HG02970 (cell line): Measurements from ENCODE around the gene CDC42EP2.

Source experiments
- ATAC-seq: cut with Tn5 transposase; IDR thresholded peaks from one replicate; pipeline ENCODE4 v1.9.1; 2021; ENCODE audit warnings: mild to moderate bottlenecking, moderate library complexity, moderate number of reproducible peaks; ENCODE audit not compliant: unreplicated experiment, low FRiP score

The CDC42EP2 gene

DNA sequence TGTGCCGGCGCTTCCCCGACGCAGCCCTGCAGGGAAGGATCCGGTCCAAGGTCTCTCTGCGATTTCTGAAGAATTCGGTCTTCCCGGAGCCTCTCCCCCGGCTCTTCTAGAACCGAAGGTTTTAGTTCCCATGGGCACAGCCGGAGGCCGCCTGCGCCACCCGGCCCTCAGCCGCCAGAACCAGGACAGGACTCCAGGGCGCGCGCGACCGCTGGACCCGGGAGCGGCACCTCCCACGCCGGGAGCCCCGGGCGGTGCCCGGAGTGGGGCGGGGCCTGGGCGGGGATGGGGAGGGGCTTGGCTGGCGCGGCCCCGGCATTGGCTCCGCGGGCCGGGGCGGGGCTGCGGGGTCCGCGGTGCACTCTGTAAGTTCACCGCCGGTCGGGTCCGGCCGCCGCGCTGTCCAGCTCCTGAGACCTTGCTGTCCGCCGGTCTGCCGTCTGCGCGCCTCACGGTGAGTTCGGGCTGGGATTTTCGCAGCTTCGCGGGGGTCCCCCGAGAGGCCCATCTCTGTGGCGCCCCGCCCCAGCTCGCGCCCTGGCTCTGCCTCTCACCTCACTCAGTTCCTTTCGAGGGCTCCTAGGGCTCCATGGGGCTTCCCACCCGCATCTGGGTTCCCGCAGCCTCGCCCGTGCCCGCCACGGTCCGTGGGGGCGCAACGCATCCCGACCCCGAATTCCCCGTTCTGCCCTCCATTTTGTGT is at the start of gene CDC42EP2:
TSS of gene CDC42EP2 (plus strand) at position 366 of the 703 bp plus-strand sequence. CDS start 6,033 bp downstream, outside the sequence.
- ATAC-seq: no peak

DNA sequence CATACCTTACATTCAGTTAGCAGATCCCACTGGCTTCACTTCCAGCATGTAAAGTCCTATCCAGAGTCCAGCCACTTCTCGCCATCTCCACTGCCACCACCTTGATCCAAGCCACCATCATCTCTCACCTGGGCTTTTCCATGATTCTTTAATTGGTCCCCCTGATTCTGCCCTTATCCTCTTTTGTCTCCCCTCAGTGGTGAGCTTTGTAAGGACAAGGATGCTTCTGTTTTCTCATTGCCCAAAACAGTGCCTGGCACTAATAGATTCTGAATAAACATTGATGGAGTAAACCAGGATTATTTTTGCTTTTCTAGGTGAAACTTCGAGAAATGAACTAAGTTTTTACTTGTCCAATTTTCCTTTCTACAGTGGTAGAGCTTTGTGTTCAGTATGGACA is 48.5 kb upstream of the CDC42EP2 start:
- ATAC-seq: no peak

GRCh38 chr11:65274735-65275682 is 39.7 kb upstream of the CDC42EP2 start:
- no peak for ATAC-seq

DNA sequence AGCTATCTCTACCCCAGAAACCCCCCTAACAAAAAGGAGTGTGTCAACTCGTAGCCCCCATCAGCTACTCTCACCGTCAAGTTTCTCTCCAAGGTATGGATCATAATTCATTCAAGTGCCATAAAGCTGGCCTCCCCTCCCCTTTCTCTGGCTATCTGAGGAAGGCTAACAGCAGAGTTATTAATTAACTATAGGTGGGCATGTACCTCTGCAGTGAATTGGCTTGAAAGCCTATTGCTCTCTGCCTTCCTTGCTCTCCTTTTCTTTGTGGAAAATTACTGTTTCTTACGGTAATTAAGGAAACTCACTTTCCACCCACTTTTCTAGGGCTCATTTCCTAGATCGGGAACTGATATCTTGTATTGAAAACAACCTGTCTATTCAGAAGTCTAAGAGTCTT is 38.8 kb upstream of the CDC42EP2 start:
- no peak for ATAC-seq

DNA sequence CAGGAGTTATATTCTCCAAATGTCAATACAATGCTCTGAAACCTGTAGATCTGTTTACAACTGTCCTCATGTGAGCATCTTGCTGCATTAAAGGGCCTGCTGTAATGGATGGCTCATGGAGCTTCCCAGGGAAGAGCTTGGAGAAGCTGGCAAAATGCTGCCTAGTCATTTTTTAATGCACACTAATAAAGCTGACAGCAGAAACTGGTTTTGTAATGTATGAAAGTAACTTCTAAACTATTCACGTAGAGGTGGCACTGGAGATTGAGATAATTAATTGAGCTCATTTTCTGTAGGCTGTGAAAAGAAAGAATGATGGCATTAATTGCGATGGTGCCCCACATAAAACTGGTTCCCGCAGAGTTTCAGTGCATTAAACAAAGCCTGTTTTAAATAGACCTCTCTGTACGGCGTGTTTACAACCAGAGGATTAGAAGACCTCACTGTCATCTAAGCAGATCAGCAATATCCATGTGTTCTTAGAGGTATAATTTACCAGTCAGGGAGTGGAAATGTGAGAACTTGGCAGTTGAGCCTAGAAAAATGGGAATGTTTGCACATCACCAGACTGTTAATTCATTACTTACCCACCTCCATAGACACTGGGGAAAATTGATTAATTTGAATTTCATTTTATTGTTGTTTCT is 36.9 kb upstream of the CDC42EP2 start:
- ATAC-seq: no peak

DNA sequence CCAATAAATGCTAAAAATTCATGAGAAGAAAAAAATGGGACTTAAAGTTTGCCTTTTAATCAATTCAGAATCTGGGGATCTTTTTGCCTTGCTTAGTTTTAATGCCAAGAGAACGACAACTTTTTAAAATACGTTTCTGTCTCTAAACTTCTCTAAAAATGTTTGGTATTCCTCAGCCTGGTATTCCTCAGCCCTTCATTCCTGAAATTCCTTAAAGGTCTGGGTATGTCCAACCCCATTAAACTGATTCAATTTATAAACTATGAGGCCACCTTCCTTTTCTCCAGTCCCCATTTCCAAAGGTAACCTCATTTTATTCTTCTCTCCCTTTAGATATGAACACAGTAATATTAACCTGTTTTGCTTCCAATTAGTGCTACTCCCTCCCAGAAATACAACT is 36.3 kb upstream of the CDC42EP2 start:
- no peak for ATAC-seq

- ATAC-seq: no peak
Measured at GRCh38 chr11:65279279-65279678, 35.4 kb upstream of the CDC42EP2 start.

DNA sequence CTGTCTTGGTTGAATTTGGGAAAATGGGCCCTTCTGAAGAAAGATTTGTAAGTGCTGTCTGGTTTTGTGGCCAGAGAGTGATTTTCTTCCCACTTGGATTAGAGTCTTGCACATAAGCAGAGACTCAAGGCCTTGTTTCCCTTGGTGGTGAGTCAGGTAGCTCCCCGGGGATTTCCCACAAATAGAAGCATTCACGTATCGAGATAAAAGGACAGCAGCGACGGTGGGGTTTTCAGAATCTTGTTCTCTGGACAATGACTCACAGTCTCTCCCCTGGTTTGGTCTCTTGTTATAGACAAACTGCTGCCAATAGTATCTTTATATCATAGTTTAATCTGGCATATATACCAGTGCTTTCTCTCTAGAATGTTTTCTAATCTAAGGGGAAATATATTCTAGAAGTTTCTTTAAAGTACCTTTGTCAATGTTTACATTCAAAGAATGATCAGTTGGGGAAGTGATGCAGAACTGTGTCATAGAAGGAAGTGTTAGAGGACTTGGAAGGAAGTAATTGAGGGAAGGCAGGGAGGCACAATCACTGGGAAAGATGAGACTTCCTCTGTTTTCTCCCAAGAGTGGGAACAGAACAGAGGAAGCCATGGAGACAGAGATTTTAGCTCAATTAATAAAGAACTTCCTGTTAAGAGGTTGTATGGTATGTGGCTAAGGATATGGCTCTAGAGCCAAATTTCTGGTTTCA is 34.8 kb upstream of the CDC42EP2 start:
- ATAC-seq: no peak

- ATAC-seq: no peak
Measured at GRCh38 chr11:65280646-65281045, 34.0 kb upstream of the CDC42EP2 start.

DNA sequence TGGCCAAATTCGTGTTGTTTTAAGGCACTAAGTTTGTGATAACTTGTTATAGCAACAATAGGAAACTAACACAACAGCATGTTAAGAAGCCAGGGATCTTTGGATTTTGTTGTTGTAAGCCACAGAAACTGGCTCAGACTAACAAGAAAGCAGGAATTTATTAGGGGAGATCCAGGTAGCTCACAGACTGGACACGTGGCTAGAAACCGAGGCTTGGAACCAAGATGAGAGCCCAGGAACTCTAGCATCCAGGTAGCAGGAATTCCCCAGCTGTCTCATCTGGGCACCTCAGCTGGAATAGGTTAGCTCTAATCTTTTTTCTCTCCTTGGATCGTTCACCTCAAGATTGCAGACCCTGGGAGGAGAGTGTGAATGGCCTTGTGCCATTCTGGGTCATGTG is 28.0 kb upstream of the CDC42EP2 start:
- ATAC-seq: no peak

GRCh38 chr11:65287601-65288000 is 27.1 kb upstream of the CDC42EP2 start:
- no peak for ATAC-seq

GRCh38 chr11:65288706-65289536 is 25.7 kb upstream of the CDC42EP2 start:
- ATAC-seq: no peak

GRCh38 chr11:65290448-65291165 is 24.1 kb upstream of the CDC42EP2 start:
- no peak for ATAC-seq

DNA sequence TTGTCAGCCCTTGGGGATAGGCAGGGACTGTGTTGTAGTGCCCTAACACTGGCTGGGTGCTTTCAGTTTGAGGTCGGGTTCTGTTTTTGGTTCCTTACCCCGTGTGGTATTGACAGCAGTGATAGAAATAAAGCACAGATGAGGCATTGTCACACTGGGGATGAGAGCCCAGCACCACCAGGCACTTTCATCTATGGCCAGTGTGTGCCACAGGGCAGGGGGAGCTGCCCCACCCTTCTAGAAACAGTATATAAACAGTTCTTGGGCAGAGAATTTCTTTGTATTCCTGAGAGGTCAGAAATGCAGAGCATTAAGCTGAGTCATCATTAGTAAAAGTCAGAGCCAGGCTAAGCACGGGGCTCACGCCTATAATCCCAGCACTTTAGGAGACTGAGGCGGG is 23.1 kb upstream of the CDC42EP2 start:
- ATAC-seq: no peak

DNA sequence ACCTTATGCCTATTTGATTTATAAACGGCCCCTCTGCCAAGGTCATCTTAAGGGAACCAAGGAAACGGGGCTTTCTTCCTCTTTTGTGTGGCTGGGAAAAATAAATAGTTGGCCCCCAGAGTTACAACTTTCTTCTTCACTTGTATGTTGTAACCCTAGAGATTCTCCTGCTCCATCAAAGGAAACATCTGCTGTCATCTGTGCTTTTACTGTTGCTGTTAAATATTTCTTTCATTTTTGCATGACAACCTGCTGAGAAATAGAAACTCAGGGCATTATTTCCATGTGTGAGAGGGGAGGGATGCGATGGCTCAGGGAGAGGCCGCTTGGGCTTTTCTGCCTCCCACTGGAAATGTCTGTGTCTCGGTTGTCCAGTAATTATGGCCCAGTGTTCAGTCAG is 21.8 kb upstream of the CDC42EP2 start:
- no peak for ATAC-seq

DNA sequence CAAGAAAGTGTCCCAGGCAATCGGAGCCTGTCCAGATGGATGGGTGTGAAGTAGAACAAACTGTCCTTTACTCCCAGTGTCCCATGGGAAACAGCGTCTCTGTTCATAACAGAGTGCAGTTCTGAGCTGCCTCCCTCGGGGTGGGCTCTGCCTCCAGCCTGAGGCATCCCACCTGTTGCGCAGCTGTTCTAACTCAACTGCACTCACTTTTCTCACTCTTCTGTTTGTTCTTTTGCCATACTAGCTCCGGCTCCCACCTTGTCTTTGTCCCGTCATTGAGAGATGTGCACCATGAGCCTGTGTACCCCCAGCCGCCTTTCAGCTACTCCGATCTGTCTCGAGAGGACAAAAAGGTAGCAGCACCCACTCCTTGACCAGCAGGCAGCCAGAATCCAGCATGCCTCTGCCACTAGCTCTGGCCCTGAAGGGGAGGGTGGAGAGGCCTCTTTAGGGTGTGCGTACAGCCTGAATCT is 20.7 kb upstream of the CDC42EP2 start:
- ATAC-seq: no peak

- no peak for ATAC-seq
Measured at GRCh38 chr11:65295001-65295400, 19.7 kb upstream of the CDC42EP2 start.

GRCh38 chr11:65295571-65296341 is 18.9 kb upstream of the CDC42EP2 start:
- ATAC-seq: no peak
